Measurements from ENCODE around the gene NR3C2.

- TF ChIP-seq EZH2 (IDR thresholded peaks at IDR 0.05; ENCODE audit: insufficient read depth, low read length) (no peak), CTCF (IDR thresholded peaks at IDR 0.05; ENCODE audit: insufficient read depth, low read depth, low read length) (no peak)
Measured at GRCh38 chr4:148081745-148082144, 360.5 kb downstream of the NR3C2 start.
